Suprapubic skin (tissue), 4 donors: Measurements from ENCODE around the gene BORCS5.

Source experiments
- EP300 ChIP-seq: sonication (generic); formaldehyde crosslinking; IDR thresholded peaks from one replicate; pipeline ENCODE4 v1.6.1; 2017; ENCODE audit warnings: antibody characterized with exemption
- POLR2A ChIP-seq, 2 donors: fragments of 450-650 bp; IDR thresholded peaks; one replicate each; pipeline ENCODE4 v1.6.1; 2017; ENCODE audit warnings: antibody characterized with exemption in 2 of 2, mild to moderate bottlenecking in 2 of 2, moderate library complexity in 2 of 2
- POLR2AphosphoS5 ChIP-seq, 3 donors: sonication (generic); formaldehyde crosslinking; IDR thresholded peaks; one replicate each; pipeline ENCODE4 v1.6.1; 2017; ENCODE audit warnings: antibody characterized with exemption in 3 of 3
- TF ChIP-seq, protein P1 (sequence below), 2 donors: fragments of 200-600 bp in 1 of 2; fragments of 450-650 bp in 1 of 2; sonication (generic) in 1 of 2; IDR thresholded peaks; one replicate each; pipeline ENCODE4 v1.5.1; 2016 to 2019; ENCODE audit warnings: antibody characterized with exemption in 2 of 2, mild to moderate bottlenecking in 1 of 2, moderate library complexity in 1 of 2

- TF ChIP-seq, protein P1, sequence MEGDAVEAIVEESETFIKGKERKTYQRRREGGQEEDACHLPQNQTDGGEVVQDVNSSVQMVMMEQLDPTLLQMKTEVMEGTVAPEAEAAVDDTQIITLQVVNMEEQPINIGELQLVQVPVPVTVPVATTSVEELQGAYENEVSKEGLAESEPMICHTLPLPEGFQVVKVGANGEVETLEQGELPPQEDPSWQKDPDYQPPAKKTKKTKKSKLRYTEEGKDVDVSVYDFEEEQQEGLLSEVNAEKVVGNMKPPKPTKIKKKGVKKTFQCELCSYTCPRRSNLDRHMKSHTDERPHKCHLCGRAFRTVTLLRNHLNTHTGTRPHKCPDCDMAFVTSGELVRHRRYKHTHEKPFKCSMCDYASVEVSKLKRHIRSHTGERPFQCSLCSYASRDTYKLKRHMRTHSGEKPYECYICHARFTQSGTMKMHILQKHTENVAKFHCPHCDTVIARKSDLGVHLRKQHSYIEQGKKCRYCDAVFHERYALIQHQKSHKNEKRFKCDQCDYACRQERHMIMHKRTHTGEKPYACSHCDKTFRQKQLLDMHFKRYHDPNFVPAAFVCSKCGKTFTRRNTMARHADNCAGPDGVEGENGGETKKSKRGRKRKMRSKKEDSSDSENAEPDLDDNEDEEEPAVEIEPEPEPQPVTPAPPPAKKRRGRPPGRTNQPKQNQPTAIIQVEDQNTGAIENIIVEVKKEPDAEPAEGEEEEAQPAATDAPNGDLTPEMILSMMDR (IDR thresholded peaks at IDR 0.05), result no peak
- TF ChIP-seq POLR2A (IDR thresholded peaks at IDR 0.05) (no peak), EP300 (no peak), POLR2AphosphoS5 (IDR thresholded peaks at IDR 0.05) (no peak)
Observed at GRCh38 chr12:12452326-12452902, 95.5 kb downstream of the BORCS5 start.
